ENCODE results near the gene P2RY8. TPM values are rescaled to one million over a fixed set of nuclear protein-coding genes. Genes with fewer than 3 reads are reported as not detected.

Gene P2RY8
- total RNA-seq (2013), result 25.2 TPM
- polyA plus RNA-seq, result 10 to 100 TPM; 18.9 to 40.0 (median 33.3) TPM
- 29.8 and 52.8 TPM in 2 replicates for polyA minus RNA-seq
- total RNA-seq, result 3.5 to 92.3 (median 53.5) reads per million in 11 experiments

DNA sequence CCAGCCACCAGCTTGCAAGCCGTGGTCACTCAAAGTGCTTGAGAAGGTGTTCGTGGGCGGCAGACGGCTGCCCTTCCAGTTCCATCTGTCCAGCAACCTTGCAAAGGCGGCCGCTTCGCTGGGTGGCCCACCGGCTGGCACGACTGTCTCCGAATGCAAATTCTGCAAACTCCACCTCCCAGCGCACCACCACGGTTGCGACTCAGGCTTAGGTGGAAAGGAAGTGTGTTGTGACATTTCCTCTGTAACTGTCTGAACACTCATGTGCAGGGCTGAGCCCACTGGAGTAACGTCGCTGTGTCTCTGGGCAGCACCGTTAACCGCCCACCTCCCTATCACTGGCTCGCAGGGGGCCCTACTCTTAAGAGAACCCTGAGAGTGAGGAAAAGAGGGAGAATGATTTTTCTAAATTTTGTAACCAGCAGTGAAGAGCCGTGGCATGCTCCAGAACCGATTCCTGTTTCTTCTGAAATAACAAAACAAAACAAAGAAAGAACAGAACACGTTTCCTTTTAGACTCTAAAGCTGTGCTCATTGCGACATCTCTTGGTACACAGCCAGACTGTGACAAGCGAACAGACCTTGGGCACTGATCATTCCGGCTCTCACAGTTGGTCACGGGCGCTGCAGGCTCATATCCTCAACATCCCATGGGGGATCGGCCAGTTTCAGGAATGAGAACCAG is at the start of gene P2RY8:
TSS of gene P2RY8 (minus strand) at position 155 of the 685 bp plus-strand sequence. CDS start 70,627 bp downstream, outside the sequence.
- DNase-seq, result peak; percentile 89 to 94 (median 90)
- no peaks in the 10 kb centered on the region for H3K27me3 ChIP-seq (ENCODE audit: control insufficient read depth in 2 of 2, insufficient read depth in 2 of 2, low read length in 2 of 2)
- H3K4me3 ChIP-seq (replicated peaks in 1 of 3; ENCODE audit: low read depth in 2 of 3, low read length in 3 of 3), result peak within 1 kb of the TSS; percentile 62 to 99 (median 95)
- H3K4me2 ChIP-seq (replicated peaks; ENCODE audit: extremely low read depth, low read length, poor library complexity, severe bottlenecking), result peak within 1 kb of the TSS; percentile 93
- WGBS (ENCODE audit: insufficient coverage), result 0% methylated on average over 14 of the region's 27 CpGs
- H3K9me3 ChIP-seq (replicated peaks in 1 of 2; ENCODE audit: control insufficient read depth in 1 of 2, insufficient read depth in 1 of 2, low read length in 2 of 2), result no peaks in the 10 kb centered on the region
- peak within 1 kb of the TSS; percentile 95 to 96 for H3K4me3 Mint-ChIP-seq
- peak within 1 kb of the TSS; percentile 89 for H3K9ac ChIP-seq (ENCODE audit: insufficient read depth, low read length, poor library complexity, severe bottlenecking)
- H3K4me1 Mint-ChIP-seq, result peaks cover 17% of the 10 kb centered on the region
- peak within 1 kb of the TSS; percentile 64 for H2AFZ ChIP-seq (ENCODE audit: insufficient read depth, low read depth, low read length, poor library complexity, severe bottlenecking)
- peaks cover 36% of the 10 kb centered on the region for H3K79me2 ChIP-seq (ENCODE audit: insufficient read depth, low read length)
- H3K36me3 Mint-ChIP-seq, result peaks cover 3 to 7% of the 10 kb centered on the region in 2 donors
- H3K27ac Mint-ChIP-seq, result peak within 1 kb of the TSS; percentile 94 to 100 (median 99)
- H3K36me3 ChIP-seq (replicated peaks in 1 of 2; ENCODE audit: control insufficient read depth in 1 of 2, insufficient read depth in 2 of 2, low read length in 2 of 2), result no peaks in the 10 kb centered on the region
- intact Hi-C loops (cut with micrococcal nuclease), result loop anchor here (1.0 to 5.0 kb wide), 5 partner anchors 32 to 85 kb away; partner anchors contain the start of gene ASMTL (in 1 of the 2)
- H3K27me3 Mint-ChIP-seq (ENCODE audit: low read depth in 3 of 3), result peaks cover 0 to 2% (median 0%) of the 10 kb centered on the region in 3 donors
- peaks cover 0 to 7% (median 0%) of the 10 kb centered on the region in 7 donors for H3K9me3 Mint-ChIP-seq
- peak within 1 kb of the TSS; percentile 91 to 97 for H3K27ac ChIP-seq (ENCODE audit: low read depth in 1 of 2, low read length in 2 of 2)
- no peak for TF ChIP-seq CTCF (IDR thresholded peaks at IDR 0.05)
- H3K4me1 ChIP-seq (ENCODE audit: control insufficient read depth in 1 of 2, insufficient read depth in 2 of 2, low read length in 2 of 2), result peaks cover 18 to 29% of the 10 kb centered on the region in 2 donors
- H4K20me1 ChIP-seq (ENCODE audit: insufficient read depth, low read length), result peaks cover 9% of the 10 kb centered on the region

- DNase-seq, result no peak
- Histone ChIP-seq H4K20me1 (ENCODE audit: insufficient read depth, low read length) (no peaks in the 10 kb centered on the region), H2AFZ (ENCODE audit: insufficient read depth, low read depth, low read length, poor library complexity, severe bottlenecking) (no peak overlapping the region), H3K27ac (ENCODE audit: low read depth in 1 of 2, low read length in 2 of 2) (no peak overlapping the region), H3K9ac (ENCODE audit: insufficient read depth, low read length, poor library complexity, severe bottlenecking) (no peak overlapping the region), H3K4me3 (replicated peaks in 1 of 3; ENCODE audit: low read depth in 2 of 3, low read length in 3 of 3) (no peak overlapping the region), H3K4me1 (ENCODE audit: control insufficient read depth in 1 of 2, insufficient read depth in 2 of 2, low read length in 2 of 2) (peaks cover 7 to 9% of the 10 kb centered on the region in 2 donors), H3K4me2 (replicated peaks; ENCODE audit: extremely low read depth, low read length, poor library complexity, severe bottlenecking) (no peak overlapping the region), H3K9me3 (replicated peaks in 1 of 2; ENCODE audit: control insufficient read depth in 1 of 2, insufficient read depth in 1 of 2, low read length in 2 of 2) (no peaks in the 10 kb centered on the region), H3K27me3 (ENCODE audit: control insufficient read depth in 2 of 2, insufficient read depth in 2 of 2, low read length in 2 of 2) (no peaks in the 10 kb centered on the region), H3K79me2 (ENCODE audit: insufficient read depth, low read length) (no peaks in the 10 kb centered on the region), H3K36me3 (replicated peaks in 1 of 2; ENCODE audit: control insufficient read depth in 1 of 2, insufficient read depth in 2 of 2, low read length in 2 of 2) (no peaks in the 10 kb centered on the region)
- intact Hi-C loops (cut with micrococcal nuclease), result no loop called here
- Mint-ChIP-seq H3K4me1 (peaks cover 15% of the 10 kb centered on the region), H3K9me3 (peaks cover 0 to 2% (median 0%) of the 10 kb centered on the region in 7 donors), H3K36me3 (no peaks in the 10 kb centered on the region), H3K4me3 (no peak overlapping the region), H3K27me3 (ENCODE audit: low read depth in 3 of 3) (peaks cover 0 to 2% (median 0%) of the 10 kb centered on the region in 3 donors), H3K27ac (no peak overlapping the region)
- no peak for TF ChIP-seq CTCF (IDR thresholded peaks at IDR 0.05)
- WGBS (ENCODE audit: insufficient coverage), result 67% methylated on average over 1 of the region's 8 CpGs
Observed at GRCh38 chrX:1584237-1585011, 47.4 kb upstream of the P2RY8 start.

Data from CD14-positive monocyte (primary cell).